GM12873 (cell line): ENCODE measurements around the gene CXXC5.

ENCODE experiments used
- TF ChIP-seq, protein P1 (sequence below): IDR thresholded peaks from 2 replicates; pipeline ENCODE4 v1.5.1; 2012; ENCODE audit warnings: low read depth, mild to moderate bottlenecking, moderate library complexity, low read length, control low read depth; ENCODE audit not compliant: insufficient read depth; ENCODE audit errors: missing control alignments

Gene CXXC5

DNA sequence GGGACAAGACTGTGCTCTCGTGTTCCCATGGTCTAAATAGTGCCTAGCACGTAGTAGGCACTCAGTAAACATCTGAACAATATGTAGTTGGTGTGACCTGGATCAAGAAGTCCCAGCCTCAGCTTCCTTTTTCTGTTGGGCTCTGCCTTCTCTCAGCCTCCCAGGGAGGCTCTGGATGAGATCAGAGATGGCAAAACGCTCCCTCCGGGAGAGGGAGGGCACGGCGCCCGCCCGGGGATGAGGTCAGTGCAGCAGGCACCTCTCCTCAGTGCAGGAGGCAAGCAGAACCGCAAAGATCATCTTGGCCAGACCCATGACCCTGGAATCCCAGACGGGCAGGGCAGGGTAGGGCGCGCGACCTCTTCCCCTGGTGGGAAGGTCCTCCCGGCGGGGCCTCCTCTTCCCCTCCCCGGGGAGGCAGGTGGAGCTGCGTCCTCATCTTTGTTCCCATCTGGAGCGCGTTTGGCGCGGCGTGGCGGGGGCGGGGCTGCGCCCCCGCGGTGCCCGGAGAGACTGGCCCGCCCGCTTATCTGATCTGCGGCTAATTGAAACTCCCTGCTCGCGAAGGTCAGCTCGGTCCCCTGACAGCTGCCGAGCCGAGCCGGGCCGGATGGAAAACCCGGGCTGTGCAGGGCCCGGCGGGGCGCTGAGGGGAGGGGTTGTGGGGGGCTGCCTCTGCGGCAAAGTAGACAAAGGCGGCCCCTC lies 60.9 kb downstream of the CXXC5 start:
- TF ChIP-seq, protein P1, sequence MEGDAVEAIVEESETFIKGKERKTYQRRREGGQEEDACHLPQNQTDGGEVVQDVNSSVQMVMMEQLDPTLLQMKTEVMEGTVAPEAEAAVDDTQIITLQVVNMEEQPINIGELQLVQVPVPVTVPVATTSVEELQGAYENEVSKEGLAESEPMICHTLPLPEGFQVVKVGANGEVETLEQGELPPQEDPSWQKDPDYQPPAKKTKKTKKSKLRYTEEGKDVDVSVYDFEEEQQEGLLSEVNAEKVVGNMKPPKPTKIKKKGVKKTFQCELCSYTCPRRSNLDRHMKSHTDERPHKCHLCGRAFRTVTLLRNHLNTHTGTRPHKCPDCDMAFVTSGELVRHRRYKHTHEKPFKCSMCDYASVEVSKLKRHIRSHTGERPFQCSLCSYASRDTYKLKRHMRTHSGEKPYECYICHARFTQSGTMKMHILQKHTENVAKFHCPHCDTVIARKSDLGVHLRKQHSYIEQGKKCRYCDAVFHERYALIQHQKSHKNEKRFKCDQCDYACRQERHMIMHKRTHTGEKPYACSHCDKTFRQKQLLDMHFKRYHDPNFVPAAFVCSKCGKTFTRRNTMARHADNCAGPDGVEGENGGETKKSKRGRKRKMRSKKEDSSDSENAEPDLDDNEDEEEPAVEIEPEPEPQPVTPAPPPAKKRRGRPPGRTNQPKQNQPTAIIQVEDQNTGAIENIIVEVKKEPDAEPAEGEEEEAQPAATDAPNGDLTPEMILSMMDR, result no peak

DNA sequence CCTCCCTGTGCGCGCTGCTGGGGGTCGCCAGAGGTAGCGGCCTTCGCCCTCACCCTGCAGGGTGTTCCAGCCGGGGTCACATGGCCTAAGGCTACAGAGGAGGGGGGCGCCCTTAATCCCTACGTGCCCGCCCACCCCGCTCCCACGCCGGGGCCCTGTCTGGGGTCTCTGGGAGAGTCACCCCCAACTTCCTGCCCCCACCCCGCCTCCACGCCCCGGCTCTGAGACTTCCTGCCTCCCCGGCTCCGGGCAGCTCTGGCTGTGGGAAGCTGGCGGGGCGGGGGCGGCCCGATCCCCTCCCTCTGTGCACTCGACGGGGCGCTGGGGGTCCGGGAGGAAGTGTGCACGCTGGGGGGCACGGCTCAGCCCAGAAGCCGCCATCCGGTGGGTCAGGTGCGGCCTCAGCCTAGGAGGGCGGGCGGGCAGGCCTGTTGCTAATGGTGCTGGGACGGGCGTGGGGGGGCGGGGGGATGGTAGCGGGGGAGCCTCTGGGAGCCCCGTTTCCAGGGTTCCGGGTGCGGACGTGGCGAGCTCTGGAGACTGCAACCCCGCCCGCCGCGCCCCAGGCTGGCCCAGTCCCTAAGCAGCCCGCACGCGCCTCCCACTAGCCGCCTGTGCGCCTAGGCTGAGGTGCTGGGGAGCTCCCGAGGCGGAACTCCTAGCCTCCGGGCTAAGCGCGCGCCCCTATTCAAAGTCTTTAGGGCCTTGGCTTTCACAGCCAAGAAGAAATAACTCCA lies 61.6 kb downstream of the CXXC5 start:
- TF ChIP-seq, protein P1, result no peak

DNA sequence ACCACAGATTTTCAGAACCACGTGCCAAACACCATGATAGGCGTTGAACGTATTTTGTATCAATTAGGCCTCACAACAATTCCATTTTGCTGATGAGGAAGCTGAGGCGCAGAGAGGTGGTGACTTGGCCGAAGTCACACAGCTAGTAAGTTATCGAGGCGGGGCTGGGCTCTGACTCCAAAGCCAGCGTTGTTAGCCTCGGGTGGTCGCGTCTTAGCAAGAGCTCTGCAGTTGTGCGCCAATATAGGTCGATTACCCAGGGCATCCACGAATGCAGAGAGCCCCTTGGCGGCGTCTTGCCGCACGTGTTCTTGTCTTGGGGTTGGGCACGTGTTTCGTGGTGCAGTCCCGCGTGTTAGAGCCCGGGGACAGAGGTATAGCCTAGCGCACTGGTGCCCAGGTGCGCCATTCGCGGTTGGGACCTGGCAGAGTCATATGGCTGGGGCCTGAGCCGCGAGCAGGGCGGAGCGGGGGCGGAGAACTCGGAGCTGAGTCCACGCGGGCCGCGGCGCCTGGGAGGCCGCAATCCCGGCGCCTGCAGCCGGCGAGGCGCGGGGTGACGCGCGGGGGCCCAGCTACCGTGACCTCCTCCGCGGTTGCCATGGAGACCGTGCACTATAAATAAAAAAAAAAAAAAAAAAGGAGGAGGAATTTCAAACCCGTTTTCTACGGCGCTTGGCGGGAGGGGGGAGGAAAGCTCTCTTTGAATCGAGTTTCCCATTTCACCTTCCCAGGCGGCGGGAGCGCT lies 62.3 kb downstream of the CXXC5 start:
- TF ChIP-seq, protein P1, result no peak

DNA sequence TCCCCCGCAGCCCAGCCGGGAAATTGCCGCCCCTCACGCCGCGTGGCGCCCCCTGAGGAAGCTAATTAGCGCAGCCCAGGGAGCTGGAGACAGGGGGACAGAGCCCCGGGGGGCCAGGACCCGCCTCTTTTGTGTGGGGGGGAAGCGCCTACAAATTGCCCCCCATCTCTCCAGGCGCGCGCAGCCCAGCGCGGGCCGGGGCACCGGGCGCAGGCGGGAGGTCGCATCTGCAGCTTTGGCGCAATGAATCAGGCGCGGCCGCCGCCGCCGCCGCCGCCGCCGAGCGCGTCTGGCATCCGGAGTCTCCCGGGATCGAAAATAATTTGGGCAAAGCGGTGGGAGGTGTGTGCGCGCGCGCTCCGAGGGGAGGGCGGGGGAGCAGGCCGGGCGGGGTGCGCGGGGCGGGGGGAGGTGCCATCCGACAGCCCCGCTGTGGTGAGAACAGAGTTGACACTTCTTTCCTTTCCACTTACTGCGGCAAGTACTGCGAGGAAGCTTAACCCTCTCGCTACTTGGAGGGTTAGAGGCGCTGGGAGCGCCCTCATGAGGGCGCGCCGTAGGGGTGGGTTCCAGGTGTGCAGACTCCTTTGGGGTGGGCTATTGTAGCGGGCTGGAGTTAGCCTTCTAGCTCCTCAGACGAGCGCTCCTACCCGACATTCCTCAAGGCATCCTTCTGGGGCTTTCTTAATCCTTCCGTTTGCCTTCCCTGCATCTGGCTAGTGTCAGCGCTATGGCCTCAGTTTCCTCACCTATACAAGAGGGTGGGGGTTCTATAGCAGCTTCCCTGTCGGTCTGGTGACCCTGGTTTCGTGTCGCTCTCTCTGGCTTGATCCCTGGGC lies 63.1 kb downstream of the CXXC5 start:
- TF ChIP-seq, protein P1, result peak; percentile 53

DNA sequence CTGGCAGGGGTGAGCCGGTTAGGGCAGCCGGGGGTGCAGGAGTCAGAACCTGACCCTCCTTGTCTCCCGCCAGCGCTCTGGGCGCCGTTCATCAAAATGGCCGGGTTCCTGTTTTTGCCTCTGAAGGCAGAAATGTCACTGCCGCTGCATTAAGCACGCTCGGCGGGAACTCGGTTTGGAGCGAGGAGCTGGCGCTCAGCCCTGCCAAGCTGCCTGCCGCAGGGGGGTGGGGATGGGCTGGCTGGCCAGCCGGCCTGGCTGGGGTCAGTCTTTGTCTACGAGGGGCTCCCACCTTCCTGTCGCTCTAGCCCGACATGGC lies 63.7 kb downstream of the CXXC5 start:
- TF ChIP-seq, protein P1, result no peak

DNA sequence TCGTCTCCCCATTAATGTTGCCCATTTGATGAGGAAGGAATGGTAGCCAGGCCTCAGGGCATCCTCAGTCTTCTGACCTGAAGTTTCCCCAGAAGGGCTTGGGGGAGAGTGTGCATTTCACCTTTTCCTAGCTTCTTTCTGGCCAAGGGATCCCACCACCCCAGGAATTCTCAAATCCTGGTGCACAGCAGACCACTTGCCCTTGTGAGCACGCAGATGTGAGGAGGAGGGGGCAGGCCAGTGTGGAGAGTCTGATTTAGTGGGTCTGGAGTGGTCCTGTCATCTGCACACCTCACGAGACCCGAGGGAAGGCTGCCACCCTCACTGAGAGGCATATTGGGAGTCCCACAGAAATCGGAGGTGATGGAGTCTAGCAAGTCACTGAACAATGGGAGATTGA lies 64.3 kb downstream of the CXXC5 start:
- TF ChIP-seq, protein P1, result no peak
